Measurements from ENCODE around the gene RARB.

Gene RARB

DNA sequence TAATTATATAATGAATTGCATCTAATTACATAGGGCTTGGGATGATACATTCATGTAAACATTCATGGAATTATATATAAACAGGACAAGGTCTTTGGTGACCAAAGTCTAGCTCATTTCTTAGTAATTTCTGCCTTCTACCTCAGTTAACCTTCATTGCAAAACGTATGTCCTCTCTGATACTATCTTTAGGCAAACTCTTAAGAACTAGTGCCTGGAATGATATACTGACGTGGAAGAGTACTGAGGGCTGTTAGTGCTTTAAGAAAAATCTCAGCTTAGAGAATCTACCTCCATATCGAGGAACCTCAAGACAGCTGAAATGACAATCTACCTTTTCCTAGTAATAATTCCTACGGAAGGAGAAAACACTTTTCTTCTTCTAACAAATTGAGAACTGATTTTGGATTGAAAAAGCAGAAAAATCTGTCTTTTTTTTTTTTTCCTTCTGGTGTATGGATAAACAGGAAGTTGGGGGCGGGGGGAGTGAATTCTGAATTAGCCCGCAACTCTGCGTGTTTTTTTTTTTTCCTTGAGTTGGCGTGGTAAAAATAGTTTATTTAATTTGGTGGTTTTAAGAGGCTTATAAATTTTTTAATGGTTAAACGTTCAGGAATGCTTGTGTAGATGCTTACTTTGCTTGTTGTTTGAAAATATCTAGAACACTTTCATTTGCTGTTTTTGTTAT lies 43.2 kb downstream of the RARB start:
- DNase-seq (ENCODE audit: low read depth in 3 of 3, low spot score in 1 of 3): no peak

DNA sequence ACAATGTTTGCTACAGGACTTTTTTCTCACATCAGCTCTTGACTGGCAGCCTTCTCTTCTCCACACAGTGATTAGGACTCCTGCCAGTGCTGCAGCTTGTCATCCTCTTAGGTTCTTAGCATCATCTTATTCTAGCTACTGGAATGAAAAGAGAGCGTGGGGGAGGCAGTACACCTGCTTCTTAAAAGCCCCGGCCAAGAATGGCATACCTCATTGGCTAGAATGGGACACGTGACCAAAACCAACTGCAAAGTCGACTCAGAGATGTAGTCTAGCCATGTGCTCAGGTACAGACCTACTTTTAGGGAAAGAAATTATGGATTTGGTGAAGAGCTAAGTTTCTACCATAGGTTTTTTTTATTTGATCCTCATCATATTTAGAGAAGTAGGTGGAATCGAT lies 44.1 kb downstream of the RARB start:
- no peak for DNase-seq (ENCODE audit: low read depth in 3 of 3, low spot score in 1 of 3)

- no peak for DNase-seq (ENCODE audit: low read depth in 3 of 3, low spot score in 1 of 3)
Observed at GRCh38 chr3:25472731-25473130, 44.7 kb downstream of the RARB start.

GRCh38 chr3:25473246-25473645 lies 45.2 kb downstream of the RARB start:
- DNase-seq (ENCODE audit: low read depth in 3 of 3, low spot score in 1 of 3): no peak

GRCh38 chr3:25474052-25474451 lies 46.0 kb downstream of the RARB start:
- DNase-seq (ENCODE audit: low read depth in 3 of 3, low spot score in 1 of 3): no peak

- no peak for DNase-seq (ENCODE audit: low read depth in 3 of 3, low spot score in 1 of 3)
Observed at GRCh38 chr3:25476639-25477038, 48.6 kb downstream of the RARB start.

- DNase-seq (ENCODE audit: low read depth in 3 of 3, low spot score in 1 of 3): no peak
Observed at GRCh38 chr3:25478211-25478757, 50.2 kb downstream of the RARB start.

DNA sequence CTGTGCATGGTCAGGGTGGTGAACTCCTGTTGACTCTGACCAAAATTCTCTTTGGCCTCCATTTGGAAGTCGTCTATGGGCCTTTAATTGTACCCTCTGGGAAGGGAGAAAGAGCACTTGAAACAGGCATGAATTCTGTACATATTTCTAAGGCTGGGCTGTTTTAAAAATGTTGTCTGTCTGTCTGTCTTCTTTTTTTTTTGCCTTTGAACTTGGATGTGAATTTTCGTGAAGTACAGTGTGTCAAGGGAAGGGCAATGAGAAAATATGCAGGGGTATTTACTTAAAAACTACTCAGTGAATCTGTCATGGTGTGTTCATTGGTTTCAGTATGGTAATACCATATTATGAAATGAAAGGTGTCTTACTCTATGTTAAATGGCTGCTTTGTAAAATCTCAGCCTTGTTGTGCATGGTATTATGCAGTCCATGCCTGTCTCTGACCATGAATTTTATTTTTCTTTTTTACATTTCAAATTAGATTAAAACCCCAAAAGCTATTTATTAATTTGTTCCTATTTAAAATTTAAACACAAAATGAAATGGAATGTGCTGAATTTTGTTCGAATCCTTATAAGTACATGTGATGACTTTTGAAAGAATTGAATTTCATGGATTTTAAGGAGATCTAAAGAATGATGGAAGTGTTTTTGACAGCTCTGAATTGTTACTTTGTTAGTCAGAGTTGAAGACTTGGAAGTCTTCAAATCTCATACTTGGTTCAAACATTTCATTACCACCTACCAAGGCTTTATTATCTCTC lies 51.1 kb downstream of the RARB start:
- DNase-seq (ENCODE audit: low read depth in 3 of 3, low spot score in 1 of 3): no peak

DNA sequence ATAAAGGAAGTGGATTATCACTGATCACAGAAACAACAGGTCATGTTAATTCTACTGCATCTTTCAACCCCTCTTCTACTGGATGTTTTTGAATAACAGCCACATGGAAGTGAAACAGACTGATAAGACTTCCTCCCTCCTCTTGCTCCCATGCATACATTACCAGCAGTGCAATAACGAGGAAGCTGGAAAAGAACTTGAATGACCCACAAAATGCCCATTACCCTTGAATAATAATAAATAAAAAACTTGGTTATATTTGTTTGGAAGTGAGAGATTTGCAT lies 51.6 kb downstream of the RARB start:
- DNase-seq (ENCODE audit: low read depth in 3 of 3, low spot score in 1 of 3): no peak

DNA sequence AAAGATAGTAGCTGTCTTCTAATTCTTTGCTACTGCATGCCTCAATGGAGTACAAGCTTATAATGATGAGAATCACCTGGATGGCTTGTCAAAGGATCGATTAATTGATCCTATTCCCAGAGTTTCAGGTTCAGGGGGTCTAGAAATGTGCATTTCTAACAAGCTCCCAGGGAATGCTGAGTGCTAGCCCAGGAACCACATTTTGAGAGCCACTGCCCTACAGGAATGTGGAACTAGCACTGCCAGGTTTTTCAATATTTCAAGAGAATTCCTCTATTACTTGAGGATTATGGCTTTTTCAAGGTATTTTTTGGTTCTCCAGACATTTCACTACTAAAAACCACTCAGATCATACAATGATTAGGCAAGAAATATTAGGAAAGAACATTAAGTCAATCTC lies 52.7 kb downstream of the RARB start:
- no peak for DNase-seq (ENCODE audit: low read depth in 3 of 3, low spot score in 1 of 3)

DNA sequence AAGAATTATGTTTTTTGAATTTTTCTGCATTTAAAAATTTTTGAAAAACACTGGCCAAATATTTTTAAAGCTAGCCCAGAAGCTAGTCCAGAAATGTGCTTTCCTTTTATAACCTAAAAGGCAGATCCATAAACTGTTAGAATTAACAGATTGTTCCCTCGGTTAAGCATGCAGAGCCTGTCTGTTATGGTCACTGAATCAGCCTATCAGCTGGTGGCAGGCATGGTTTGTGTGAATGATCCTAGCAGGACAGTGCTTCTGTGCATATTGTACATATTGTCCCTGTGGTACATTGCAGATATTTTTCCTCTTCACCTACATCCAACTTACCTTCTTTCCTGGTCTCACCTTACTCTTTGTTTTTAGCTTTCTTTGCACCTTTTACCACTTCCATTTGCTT lies 53.3 kb downstream of the RARB start:
- no peak for DNase-seq (ENCODE audit: low read depth in 3 of 3, low spot score in 1 of 3)

DNA sequence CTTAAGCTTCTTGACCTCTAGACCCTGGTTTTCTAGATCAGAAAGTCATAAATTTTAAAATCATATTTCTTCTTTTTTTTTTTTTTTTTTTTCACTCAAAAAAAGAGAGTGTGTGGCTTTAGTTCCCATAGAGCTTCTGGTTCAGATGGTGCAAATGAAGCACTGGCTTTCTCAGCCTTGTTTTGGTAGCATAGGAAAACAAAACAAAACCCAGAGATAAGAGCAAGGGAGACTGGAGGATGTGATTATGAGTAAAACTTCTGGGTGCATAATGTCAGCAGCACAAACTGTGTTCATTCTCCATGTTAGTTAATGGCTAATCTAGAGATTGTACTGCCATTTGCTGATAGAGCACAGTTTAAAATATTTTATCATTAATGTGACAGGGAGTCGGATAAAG lies 55.4 kb downstream of the RARB start:
- DNase-seq (ENCODE audit: low read depth in 3 of 3, low spot score in 1 of 3): no peak

DNA sequence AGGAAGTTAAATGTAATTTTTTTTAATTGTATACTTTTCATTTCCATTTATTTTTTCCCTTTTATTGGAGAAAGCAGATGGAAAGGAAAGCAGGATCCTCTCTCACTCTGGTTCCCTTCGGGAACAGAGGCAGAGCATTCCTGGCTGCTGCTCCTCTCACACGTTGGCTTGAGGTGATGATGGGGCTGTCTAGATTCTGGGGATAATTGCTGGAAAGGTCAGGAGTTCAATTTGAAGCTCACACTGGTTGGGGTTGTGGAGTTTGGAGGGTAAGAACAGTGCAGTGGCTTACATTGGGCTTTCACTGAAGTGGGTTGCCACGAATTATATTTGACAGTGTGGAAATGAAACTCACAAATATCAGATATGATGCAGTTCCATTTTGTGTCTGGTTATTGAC lies 57.6 kb downstream of the RARB start:
- no peak for DNase-seq (ENCODE audit: low read depth in 3 of 3, low spot score in 1 of 3)

- no peak for DNase-seq (ENCODE audit: low read depth in 3 of 3, low spot score in 1 of 3)
Observed at GRCh38 chr3:25486932-25487331, 58.9 kb downstream of the RARB start.

GRCh38 chr3:25489858-25490593 lies 62.0 kb downstream of the RARB start:
- DNase-seq (ENCODE audit: low read depth in 3 of 3, low spot score in 1 of 3): no peak

DNA sequence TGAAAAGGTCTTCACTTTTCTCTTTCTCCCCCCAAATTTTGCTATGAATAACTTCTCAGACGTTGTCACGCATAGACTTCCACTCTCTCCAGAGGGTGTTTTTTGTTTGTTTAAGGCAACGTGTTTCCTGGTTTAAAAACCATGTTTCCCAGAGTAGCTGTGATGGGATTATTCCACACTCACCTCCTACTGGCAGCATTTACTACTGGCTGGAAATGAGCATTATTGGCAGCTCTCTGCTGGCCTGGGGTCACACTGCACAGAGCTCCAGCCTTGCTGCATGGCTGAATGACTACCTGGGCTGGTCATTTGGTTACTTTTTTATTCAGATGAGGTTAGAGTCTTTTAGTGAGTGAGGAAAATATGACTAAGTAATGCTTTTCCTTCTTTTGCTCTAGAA lies 65.2 kb downstream of the RARB start:
- DNase-seq (ENCODE audit: low read depth in 3 of 3, low spot score in 1 of 3): no peak

GRCh38 chr3:25493786-25494185 lies 65.7 kb downstream of the RARB start:
- no peak for DNase-seq (ENCODE audit: low read depth in 3 of 3, low spot score in 1 of 3)

GRCh38 chr3:25495304-25495703 lies 67.2 kb downstream of the RARB start:
- DNase-seq (ENCODE audit: low read depth in 3 of 3, low spot score in 1 of 3): no peak

- DNase-seq (ENCODE audit: low read depth in 3 of 3, low spot score in 1 of 3): no peak
Observed at GRCh38 chr3:25495726-25496253, 67.7 kb downstream of the RARB start.

- DNase-seq (ENCODE audit: low read depth in 3 of 3, low spot score in 1 of 3): no peak
Observed at GRCh38 chr3:25497096-25497495, 69.0 kb downstream of the RARB start.

GRCh38 chr3:25500706-25501210 lies 72.7 kb downstream of the RARB start:
- DNase-seq (ENCODE audit: low read depth in 3 of 3, low spot score in 1 of 3): no peak

- no peak for DNase-seq (ENCODE audit: low read depth in 3 of 3, low spot score in 1 of 3)
Observed at GRCh38 chr3:25502233-25502632, 74.2 kb downstream of the RARB start.

All from stimulated activated CD4-positive, alpha-beta T cell treated with anti-CD3 and anti-CD28 coated beads, TNF-alpha, amount 100 ng/mL, for 1 hour (primary cell).